H9 (cell line): ENCODE results near the gene PHACTR1. TPM values are rescaled to one million over a fixed set of nuclear protein-coding genes. Genes with fewer than 3 reads are reported as not detected.

Experiments
- DNase-seq: peaks from one replicate; pipeline ENCODE4 v3.0.0-alpha.2; 2017
- H2AFZ ChIP-seq: one replicate; pipeline ENCODE4 v1.6.1; 2013; ENCODE audit warnings: mild to moderate bottlenecking, low read length, control low read depth, moderate library complexity
- H2AK5ac ChIP-seq: 2 replicates; pipeline ENCODE4 v1.6.1; 2013; ENCODE audit warnings: low read length, control low read depth, mixed read lengths; ENCODE audit not compliant: insufficient read length
- H2BK120ac ChIP-seq: one replicate; pipeline ENCODE4 v1.6.1; 2013; ENCODE audit warnings: low read depth, mild to moderate bottlenecking, low read length, control low read depth, inconsistent platforms; ENCODE audit not compliant: poor library complexity, severe bottlenecking
- H2BK12ac ChIP-seq: 2 replicates; pipeline ENCODE4 v1.6.1; 2013; ENCODE audit warnings: low read length, control low read depth, mixed read lengths, low read depth; ENCODE audit not compliant: insufficient read length
- H2BK15ac ChIP-seq: 2 replicates; pipeline ENCODE4 v1.6.1; 2013; ENCODE audit warnings: low read depth, low read length, control low read depth
- H2BK20ac ChIP-seq: one replicate; pipeline ENCODE4 v1.6.1; 2013; ENCODE audit warnings: low read depth, mild to moderate bottlenecking, low read length, control low read depth, inconsistent platforms; ENCODE audit not compliant: poor library complexity, severe bottlenecking
- H2BK5ac ChIP-seq: 2 replicates; pipeline ENCODE4 v1.6.1; 2013; ENCODE audit warnings: low read length, control low read depth, mixed read lengths; ENCODE audit not compliant: insufficient read length
- H3K14ac ChIP-seq: 2 replicates; pipeline ENCODE4 v1.6.1; 2013; ENCODE audit warnings: low read length, control low read depth; ENCODE audit not compliant: insufficient read depth
- H3K18ac ChIP-seq: 2 replicates; pipeline ENCODE4 v1.6.1; 2013; ENCODE audit warnings: low read depth, mild to moderate bottlenecking, mixed read lengths, low read length, control low read depth; ENCODE audit not compliant: insufficient read length
- H3K23ac ChIP-seq: 2 replicates; pipeline ENCODE4 v1.6.1; 2013; ENCODE audit warnings: low read length, control low read depth, mixed read lengths, low read depth; ENCODE audit not compliant: insufficient read length
- H3K23me2 ChIP-seq: 2 replicates; pipeline ENCODE4 v1.6.1; 2013; ENCODE audit warnings: low read depth, mild to moderate bottlenecking, mixed read lengths, low read length, control low read depth; ENCODE audit not compliant: insufficient read length, poor library complexity, severe bottlenecking
- H3K27ac ChIP-seq: 2 replicates; pipeline ENCODE4 v1.5.1; 2013; ENCODE audit warnings: low read length, control low read depth, mixed read lengths, low read depth; ENCODE audit not compliant: insufficient read length
- H3K27me3 ChIP-seq: 2 replicates; pipeline ENCODE4 v1.6.1; 2013; ENCODE audit warnings: low read length, control low read depth, inconsistent platforms; ENCODE audit not compliant: insufficient read depth
- H3K4ac ChIP-seq: 2 replicates; pipeline ENCODE4 v1.6.1; 2013; ENCODE audit warnings: low read depth, mild to moderate bottlenecking, control low read depth, inconsistent platforms, low read length, moderate library complexity
- H3K4me1 ChIP-seq: 2 replicates; pipeline ENCODE4 v1.6.1; 2013; ENCODE audit warnings: low read length, control low read depth, inconsistent platforms; ENCODE audit not compliant: insufficient read depth
- H3K4me2 ChIP-seq: 2 replicates; pipeline ENCODE4 v1.6.1; 2013; ENCODE audit warnings: low read length, control low read depth, mixed read lengths; ENCODE audit not compliant: insufficient read length, insufficient read depth
- H3K56ac ChIP-seq: 2 replicates; pipeline ENCODE4 v1.6.1; 2013; ENCODE audit warnings: low read depth, mild to moderate bottlenecking, mixed read lengths, low read length, control low read depth; ENCODE audit not compliant: insufficient read length
- H3K79me1 ChIP-seq: 2 replicates; pipeline ENCODE4 v1.6.1; 2013; ENCODE audit warnings: low read depth, mild to moderate bottlenecking, moderate library complexity, low read length, control low read depth, inconsistent platforms; ENCODE audit not compliant: insufficient read depth, poor library complexity, severe bottlenecking
- H3K79me2 ChIP-seq: 2 replicates; pipeline ENCODE4 v1.6.1; 2013; ENCODE audit warnings: low read length, control low read depth, inconsistent platforms; ENCODE audit not compliant: insufficient read depth
- H3K9ac ChIP-seq: 2 replicates; pipeline ENCODE4 v1.6.1; 2013; ENCODE audit warnings: low read length, control low read depth, mixed read lengths; ENCODE audit not compliant: insufficient read length; ENCODE audit errors: extremely low read depth
- H3K9me3 ChIP-seq: one replicate; pipeline ENCODE4 v1.6.1; 2013; ENCODE audit warnings: low read depth, low read length, inconsistent platforms; ENCODE audit not compliant: control insufficient read depth
- H3T11ph ChIP-seq: one replicate; pipeline ENCODE4 v1.6.1; 2013; ENCODE audit warnings: mild to moderate bottlenecking, low read length, control low read depth, inconsistent platforms
- H4K20me1 ChIP-seq: one replicate; pipeline ENCODE4 v1.6.1; 2013; ENCODE audit not compliant: control insufficient read depth, insufficient read length, insufficient read depth
- H4K5ac ChIP-seq: 2 replicates; pipeline ENCODE4 v1.6.1; 2013; ENCODE audit warnings: low read depth, mild to moderate bottlenecking, mixed read lengths, low read length, control low read depth; ENCODE audit not compliant: insufficient read length
- H4K8ac ChIP-seq: replicated peaks from 2 replicates; pipeline ENCODE4 v1.6.1; 2013; ENCODE audit warnings: low read length, control low read depth, mixed read lengths, low read depth; ENCODE audit not compliant: insufficient read length
- H4K91ac ChIP-seq: 2 replicates; pipeline ENCODE4 v1.6.1; 2013; ENCODE audit warnings: low read depth, mild to moderate bottlenecking, moderate library complexity, mixed read lengths, low read length, control low read depth; ENCODE audit not compliant: insufficient read length
- H3K27ac Mint-ChIP-seq, 3 experiments: 2 replicates in 2 of 3; 3 replicates in 1 of 3; pipeline ENCODE4 v1.8.0; 2020 to 2021; ENCODE audit warnings: mixed read lengths in 3 of 3, mild to moderate bottlenecking in 1 of 3, moderate library complexity in 1 of 3
- H3K27me3 Mint-ChIP-seq: 2 replicates; pipeline ENCODE4 v1.8.0; 2021; ENCODE audit warnings: low read depth, mild to moderate bottlenecking, moderate library complexity, mixed read lengths
- H3K36me3 Mint-ChIP-seq, 3 experiments: 2 replicates in 2 of 3; 3 replicates in 1 of 3; pipeline ENCODE4 v1.8.0; 2020 to 2021; ENCODE audit warnings: low read depth in 3 of 3, mixed read lengths in 3 of 3; ENCODE audit not compliant: insufficient read depth in 1 of 3
- H3K4me1 Mint-ChIP-seq, 2 experiments: 2 replicates each; pipeline ENCODE4 v1.8.0; 2020; ENCODE audit warnings: mixed read lengths in 2 of 2
- H3K4me3 Mint-ChIP-seq, 2 experiments: 2 replicates in 1 of 2; 3 replicates in 1 of 2; pipeline ENCODE4 v1.8.0; 2020 to 2021; ENCODE audit warnings: mild to moderate bottlenecking in 2 of 2, mixed read lengths in 2 of 2, moderate library complexity in 1 of 2
- H3K9me3 Mint-ChIP-seq, 2 experiments: 2 replicates in 1 of 2; 3 replicates in 1 of 2; pipeline ENCODE4 v1.8.0; 2020; ENCODE audit warnings: mild to moderate bottlenecking in 2 of 2, mixed read lengths in 2 of 2, moderate library complexity in 1 of 2
- WGBS: extraction: QIAGEN DNeasy Blood & Tissue Kit; methylation state at CpG from one replicate; pipeline ENCODE4 v1.1.7; 2013; ENCODE audit warnings: missing lambda C conversion rate, low lambda C conversion rate, mixed read lengths; ENCODE audit not compliant: insufficient read length; ENCODE audit errors: extremely low coverage; 5-methylcytosine and 5-hydroxymethylcytosine counted together
- total RNA-seq: library from RNA; stranded (reverse); gene quantifications from 2 replicates; pipeline ENCODE4 v1.2.1, GENCODE V29; 2021
- TF ChIP-seq, protein P1 (sequence below): fragments of 200-600 bp; sonication (generic); conservative IDR thresholded peaks from 3 replicates; pipeline ENCODE4 v1.8.0; 2021; ENCODE audit warnings: antibody characterized with exemption, mild to moderate bottlenecking

Gene PHACTR1
- total RNA-seq, 1 experiment from 2014 or later: 15.9 TPM

DNA sequence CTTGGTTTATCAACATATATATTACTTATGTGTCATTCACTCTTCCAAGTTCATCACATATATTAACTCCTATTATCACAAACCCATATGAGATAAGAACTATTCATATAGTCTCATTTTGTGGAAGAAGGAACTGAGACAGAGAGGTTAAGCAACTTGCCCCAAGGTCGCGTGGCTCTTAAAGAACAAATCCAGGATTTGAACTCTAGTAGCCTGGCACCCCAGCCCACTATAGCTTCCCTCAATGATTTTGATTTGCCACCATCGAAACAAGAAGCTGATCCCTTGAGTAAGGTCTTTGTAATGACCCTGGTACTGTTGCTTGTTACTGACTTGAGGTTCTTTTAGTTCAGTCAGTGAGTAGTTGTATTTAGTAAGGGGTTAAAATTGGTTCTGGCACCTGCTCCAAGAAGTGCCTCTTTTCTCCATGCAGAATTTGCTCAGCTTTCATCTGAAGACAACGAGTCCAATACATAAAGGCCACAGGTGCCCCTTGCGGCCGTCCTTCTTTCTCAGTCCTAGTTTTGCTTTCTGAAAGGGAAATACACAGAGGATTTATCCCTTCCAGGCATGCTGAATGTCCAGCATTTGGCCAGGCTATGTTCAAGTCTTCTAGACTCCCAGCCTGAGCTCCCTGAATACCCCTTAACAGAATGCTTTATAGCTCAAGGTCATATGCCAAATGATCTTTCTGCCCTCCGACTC is 358.7 kb downstream of the PHACTR1 start:
- no peak overlapping the region for H3K27ac Mint-ChIP-seq
- Histone ChIP-seq H3K23ac (no peak overlapping the region), H4K20me1 (no peaks in the 10 kb centered on the region), H3K4me1 (peaks cover 4% of the 10 kb centered on the region; the same call in 1 of the 2 replicates), H4K91ac (no peak overlapping the region), H2BK20ac (no peak overlapping the region), H3K56ac (no peak overlapping the region), H2BK15ac (no peak overlapping the region), H2BK120ac (no peak overlapping the region), H3K4ac (no peak overlapping the region), H3K27me3 (no peaks in the 10 kb centered on the region), H3K18ac (no peak overlapping the region), H3K27ac (no peak overlapping the region), H3K23me2 (no peaks in the 10 kb centered on the region), H3K79me2 (no peaks in the 10 kb centered on the region), H3K79me1 (no peaks in the 10 kb centered on the region), H3K9ac (no peak overlapping the region), H2BK12ac (no peak overlapping the region), H3K14ac (no peak overlapping the region), H3K4me2 (no peak overlapping the region), H2AFZ (no peak overlapping the region), H3T11ph (no peak overlapping the region), H2AK5ac (no peak overlapping the region), H3K9me3 (no peaks in the 10 kb centered on the region), H4K5ac (no peak overlapping the region), H2BK5ac (no peak overlapping the region), H4K8ac (no peak overlapping the region)
- H3K4me1 Mint-ChIP-seq: peaks cover 28 to 31% of the 10 kb centered on the region in 2 experiments
- DNase-seq: no peak
- no peaks in the 10 kb centered on the region for H3K36me3 Mint-ChIP-seq
- TF ChIP-seq, protein P1, sequence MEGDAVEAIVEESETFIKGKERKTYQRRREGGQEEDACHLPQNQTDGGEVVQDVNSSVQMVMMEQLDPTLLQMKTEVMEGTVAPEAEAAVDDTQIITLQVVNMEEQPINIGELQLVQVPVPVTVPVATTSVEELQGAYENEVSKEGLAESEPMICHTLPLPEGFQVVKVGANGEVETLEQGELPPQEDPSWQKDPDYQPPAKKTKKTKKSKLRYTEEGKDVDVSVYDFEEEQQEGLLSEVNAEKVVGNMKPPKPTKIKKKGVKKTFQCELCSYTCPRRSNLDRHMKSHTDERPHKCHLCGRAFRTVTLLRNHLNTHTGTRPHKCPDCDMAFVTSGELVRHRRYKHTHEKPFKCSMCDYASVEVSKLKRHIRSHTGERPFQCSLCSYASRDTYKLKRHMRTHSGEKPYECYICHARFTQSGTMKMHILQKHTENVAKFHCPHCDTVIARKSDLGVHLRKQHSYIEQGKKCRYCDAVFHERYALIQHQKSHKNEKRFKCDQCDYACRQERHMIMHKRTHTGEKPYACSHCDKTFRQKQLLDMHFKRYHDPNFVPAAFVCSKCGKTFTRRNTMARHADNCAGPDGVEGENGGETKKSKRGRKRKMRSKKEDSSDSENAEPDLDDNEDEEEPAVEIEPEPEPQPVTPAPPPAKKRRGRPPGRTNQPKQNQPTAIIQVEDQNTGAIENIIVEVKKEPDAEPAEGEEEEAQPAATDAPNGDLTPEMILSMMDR: no peak
- WGBS: no CpG with 5 or more reads among the region's 7 CpGs
- H3K9me3 Mint-ChIP-seq: no peaks in the 10 kb centered on the region
- no peaks in the 10 kb centered on the region for H3K27me3 Mint-ChIP-seq
- H3K4me3 Mint-ChIP-seq: no peak overlapping the region
